H54 (cell line): Measurements from ENCODE around the gene SYNGR4.
A peak's percentile ranks its signal among the peaks of the same experiment; 100 is the strongest.

Experiments
- DNase-seq: peaks from one replicate; pipeline ENCODE4 v3.0.0; 2011; ENCODE audit warnings: low spot score, mixed read lengths; ENCODE audit not compliant: insufficient read length
- FAIRE-seq: peaks from 3 replicates; lab custom pipeline; 2011; peaks lifted over from hg19 to GRCh38; lab: Jason Lieb, UNC
- POLR2A ChIP-seq: IDR thresholded peaks from 2 replicates; pipeline ENCODE4 v1.6.1; 2011; ENCODE audit warnings: low read depth, mild to moderate bottlenecking, low read length

SYNGR4 gene

DNA sequence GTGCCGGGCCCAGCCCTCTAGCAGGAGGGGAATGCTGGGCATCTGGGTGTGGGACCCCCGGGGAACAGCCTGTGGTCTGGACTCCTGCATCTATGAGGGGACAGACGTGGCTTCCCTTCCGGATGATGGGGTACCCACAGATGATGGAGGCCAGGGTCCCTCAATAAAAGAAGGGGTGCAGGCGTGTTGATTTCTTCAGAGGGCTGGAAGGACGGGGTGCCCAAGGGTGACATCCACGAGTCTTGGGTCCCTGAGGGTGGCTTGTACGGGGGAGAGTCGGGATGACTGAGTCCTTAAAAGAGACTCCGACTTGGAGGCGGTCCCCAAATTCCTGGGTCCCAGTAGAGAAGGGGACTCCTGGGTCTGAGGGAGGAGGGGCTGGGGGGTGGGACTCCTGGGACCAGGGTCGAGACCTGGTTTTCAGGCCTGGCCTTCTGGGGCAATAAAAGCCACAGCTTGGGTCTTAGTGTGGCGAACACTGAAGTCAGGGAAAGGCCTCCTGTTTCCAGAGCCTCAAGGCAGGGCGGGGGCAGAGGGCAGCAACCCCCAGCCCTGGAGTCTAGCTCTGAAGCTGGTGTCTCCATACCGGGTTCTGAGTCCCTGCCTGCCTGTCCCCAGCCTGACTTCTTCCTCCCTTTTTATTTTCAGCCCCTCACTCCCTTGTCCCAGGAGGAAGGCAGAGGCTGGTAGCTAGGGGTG is 28.8 kb downstream of the SYNGR4 start:
- no peak for TF ChIP-seq POLR2A
- DNase-seq: no peak
- no peak for FAIRE-seq

DNA sequence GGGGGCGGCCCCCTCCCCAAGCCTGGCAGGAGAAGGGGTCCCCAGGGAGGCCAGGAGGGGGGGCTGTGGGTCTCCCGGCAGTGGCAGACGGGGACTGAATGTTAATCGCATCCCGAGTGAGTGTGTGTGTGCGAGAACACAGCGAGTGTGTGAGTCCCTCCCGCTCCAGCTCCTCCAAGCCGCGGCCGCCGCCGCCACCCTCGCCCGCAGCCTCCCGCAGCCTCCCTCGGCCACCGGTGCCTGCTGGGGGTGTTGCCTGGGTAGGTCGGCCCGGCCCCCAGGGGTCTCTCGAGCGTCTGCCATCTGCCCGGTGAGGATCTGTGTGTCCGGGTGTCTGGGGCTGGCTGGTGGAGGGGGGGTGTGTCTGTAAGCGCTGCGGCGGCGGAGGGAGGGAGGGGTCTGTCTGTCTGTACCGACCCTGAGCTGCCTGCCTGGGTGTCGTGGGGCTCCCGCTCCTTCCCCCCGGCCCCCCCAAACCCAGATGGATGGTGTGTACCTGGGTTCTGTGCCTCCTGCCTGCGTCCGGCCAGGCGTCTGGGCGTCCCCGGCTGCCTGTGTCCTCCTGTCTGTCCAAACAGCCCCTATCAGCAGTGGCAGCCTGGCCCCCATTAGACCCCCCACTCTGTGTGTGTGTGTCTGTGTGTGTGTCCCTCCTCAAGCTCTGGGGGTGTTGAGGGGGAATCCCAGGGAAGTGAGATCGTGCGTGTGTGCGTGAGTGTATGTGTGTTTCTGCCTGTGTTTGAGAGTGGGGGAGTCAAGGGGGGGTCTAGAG is 29.6 kb downstream of the SYNGR4 start, which contains the start of gene GRIN2D:
GRIN2D (plus strand) TSS at position 110 of the 772 bp plus-strand sequence. CDS start 4,725 bp downstream, outside the sequence.
- no peak for DNase-seq

DNA sequence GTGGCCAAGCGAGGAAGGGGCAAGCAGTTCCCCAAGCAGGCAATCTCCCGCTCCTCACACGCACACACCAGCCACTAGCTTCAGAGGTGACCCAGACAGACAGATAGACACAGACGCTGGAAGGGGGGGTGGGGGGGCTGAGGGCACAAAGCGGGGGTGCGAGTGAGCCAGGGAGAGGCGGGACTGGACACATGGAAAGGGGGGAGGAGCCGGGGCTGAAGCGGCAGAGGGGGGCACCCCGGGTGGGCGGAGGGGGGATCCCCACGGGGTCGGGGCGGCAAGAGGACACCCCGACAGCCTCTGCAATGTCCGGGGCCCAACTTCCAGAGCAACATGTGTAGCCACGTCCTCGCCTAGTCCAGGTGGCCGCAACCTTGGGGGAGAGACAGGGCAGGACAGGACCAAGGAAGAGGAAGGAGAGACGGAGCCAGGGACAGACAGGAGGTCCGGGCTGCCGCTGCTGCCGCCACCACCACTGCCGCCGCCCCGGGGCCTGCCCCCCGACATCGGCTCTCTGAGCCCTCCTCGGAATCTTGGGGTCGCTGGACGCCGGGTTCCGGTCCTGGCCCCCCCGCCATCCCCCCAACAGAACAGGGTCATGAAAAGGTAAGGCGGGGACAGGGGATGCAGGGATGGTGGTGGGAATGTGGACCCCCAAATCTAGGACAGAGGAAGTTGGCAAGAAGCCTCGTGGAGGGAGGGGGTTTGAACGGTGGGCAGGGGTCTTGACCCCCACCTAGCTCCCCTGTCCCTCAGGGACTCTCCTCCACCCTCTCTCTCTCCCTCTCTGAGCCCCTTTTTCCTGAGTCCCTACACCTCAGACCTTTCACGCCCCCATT is 30.4 kb downstream of the SYNGR4 start:
- DNase-seq: no peak
- no peak for TF ChIP-seq POLR2A
- no peak for FAIRE-seq

More for the DNA sequence above, 29.6 kb downstream of the SYNGR4 start, which contains the start of gene GRIN2D:
- TF ChIP-seq POLR2A: no peak
- no peak for FAIRE-seq

DNA sequence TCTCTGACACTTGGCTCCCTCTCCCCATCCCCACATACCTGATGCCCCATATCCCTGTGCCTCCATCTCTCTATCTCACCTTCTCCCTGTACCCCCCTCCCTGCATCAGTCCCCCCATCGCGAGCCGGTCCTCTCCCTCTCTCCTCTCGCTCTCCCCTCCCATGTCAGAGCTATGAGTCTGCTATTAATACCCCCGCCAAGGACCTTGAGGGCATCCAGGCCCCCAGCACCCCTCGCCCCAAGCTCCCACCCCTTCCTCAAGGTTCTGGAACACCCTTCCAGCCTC is 30.9 kb downstream of the SYNGR4 start:
- no peak for TF ChIP-seq POLR2A
- FAIRE-seq (no peak), DNase-seq (no peak)

DNA sequence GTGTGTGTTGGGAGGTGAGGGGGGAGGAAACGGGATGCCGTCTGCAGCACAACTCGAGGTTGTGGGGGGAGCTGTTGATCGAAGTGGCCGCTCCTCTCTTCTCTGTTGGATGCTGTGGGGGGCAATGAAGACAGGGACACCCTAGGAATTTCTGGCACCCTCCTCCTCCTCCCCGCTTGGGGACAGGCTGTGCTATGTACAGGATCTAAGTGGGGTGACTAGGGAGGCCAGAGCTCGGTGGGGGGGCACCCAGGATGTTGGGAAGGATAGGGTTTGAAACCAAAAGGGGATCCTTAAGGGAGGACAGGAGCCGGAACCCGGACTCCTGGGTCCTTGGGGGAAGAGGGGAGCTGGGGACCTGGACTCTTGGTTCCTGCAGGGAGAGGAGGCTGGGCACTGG is 31.3 kb downstream of the SYNGR4 start:
- no peak for TF ChIP-seq POLR2A
- DNase-seq (no peak), FAIRE-seq (no peak)

DNA sequence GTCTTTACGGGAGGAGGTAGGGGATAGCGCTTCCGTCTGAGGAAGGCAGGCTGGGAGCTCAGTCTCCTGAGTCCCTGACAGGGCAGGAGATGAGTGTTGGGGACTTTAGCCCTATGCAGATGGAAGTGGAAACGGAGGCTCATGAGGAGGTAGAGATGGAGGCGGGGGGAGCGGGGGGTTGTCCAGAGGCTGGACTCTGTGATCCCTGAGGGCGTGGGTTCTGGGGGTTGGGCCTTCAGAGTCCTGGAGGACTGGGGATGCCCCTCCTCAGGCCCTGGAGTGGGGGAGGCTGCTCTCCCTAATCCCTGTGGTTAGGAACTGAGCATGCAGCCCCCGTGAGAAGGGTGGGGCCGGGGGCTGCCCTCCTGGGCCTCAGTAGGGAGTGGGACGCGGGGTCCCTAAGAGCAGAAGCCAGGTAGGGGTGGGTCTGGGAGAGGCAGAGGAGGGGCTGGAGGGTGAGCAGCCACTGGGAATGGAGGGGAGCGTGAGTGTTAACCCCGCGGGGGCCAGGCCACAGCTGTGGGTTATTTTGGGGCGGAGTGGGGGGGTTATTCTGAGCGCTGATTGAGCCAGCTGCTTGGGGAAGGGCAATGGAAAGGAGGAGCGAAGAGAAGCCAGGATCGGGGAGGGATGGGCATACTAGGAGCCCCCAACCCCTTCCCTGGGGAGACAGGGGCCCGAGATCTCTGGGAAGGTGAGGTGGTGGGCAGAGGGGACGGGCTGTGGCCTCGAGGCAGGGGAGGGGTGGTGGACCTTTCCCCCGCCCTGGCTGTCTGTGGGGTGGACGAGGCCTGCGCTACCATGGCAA is 32.1 kb downstream of the SYNGR4 start:
- FAIRE-seq (no peak), DNase-seq (no peak)
- no peak for TF ChIP-seq POLR2A

DNA sequence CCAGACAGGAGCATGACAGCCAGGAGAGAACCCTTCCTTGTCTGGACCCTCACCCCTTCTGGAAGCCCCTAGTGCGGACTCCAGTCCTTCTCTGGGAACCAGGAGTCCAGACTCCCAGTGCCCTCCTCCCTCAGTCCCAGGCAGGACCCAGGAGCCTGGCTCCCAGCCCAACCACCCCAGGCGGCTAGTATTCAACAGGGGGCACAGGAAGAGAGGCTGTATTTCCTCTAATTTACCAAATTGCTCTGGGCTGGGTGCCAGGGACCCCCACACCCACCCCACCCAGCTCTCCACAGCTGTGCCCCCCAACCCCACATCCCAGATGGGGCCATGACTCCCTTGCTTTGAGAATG is 32.6 kb downstream of the SYNGR4 start:
- FAIRE-seq: no peak
- no peak for DNase-seq
- TF ChIP-seq POLR2A: no peak

DNA sequence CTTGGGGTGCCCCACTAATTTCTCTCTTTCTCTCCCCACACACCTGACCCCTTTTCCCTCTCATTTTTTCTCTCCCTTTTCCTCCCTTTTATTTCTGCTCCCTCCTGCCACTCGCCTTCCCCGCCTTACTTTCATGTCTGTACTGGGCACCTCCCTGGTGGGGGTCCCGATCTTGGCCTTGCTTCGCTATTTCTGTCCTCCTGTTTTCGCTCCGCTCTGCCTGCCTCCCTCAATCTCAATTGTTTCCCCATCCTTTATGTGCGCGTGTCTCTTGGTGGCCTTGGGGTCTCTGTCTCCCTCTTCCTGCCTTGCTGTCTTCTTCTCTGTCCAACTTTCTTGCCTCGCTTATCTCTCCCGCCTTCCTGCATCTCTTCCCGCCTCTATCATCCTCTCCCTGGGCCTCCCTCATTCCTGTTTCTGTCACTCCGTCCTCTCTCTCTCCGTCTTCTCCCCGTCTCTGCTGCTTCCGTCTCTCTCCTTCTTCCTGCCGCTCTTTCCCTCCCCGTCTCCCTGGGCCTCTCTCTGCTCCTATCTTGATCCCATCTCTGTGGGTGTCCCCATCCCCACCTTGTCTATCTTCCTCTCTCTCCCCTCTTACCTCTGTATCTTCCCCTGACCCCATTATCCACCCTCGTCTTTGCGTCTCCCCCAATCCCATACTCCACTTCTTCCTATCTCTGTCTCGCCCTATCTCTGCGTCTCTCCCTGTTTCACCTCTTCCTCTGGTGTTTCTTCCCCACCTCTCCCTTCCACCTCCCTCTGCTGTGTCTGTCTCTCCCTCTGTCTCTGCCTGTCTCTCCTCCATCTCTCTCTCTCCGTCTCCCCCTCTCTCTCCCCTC is 33.3 kb downstream of the SYNGR4 start:
- no peak for FAIRE-seq
- DNase-seq: no peak
- TF ChIP-seq POLR2A: no peak

DNA sequence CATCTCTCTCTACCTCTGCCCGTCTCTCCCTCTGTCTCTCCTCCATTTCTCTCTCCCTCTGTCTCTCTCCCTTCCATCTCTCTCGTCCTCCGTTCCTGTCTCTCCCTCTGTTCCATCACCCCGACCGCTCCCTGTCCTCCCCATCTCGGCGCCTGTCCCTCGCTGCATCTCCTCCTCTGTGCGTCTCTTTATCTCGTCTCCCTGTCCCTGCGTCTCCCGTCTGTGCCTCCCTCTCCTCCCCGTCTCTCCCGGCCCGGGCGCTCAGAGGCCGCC is 33.9 kb downstream of the SYNGR4 start:
- DNase-seq: no peak
- no peak for TF ChIP-seq POLR2A
- no peak for FAIRE-seq

DNA sequence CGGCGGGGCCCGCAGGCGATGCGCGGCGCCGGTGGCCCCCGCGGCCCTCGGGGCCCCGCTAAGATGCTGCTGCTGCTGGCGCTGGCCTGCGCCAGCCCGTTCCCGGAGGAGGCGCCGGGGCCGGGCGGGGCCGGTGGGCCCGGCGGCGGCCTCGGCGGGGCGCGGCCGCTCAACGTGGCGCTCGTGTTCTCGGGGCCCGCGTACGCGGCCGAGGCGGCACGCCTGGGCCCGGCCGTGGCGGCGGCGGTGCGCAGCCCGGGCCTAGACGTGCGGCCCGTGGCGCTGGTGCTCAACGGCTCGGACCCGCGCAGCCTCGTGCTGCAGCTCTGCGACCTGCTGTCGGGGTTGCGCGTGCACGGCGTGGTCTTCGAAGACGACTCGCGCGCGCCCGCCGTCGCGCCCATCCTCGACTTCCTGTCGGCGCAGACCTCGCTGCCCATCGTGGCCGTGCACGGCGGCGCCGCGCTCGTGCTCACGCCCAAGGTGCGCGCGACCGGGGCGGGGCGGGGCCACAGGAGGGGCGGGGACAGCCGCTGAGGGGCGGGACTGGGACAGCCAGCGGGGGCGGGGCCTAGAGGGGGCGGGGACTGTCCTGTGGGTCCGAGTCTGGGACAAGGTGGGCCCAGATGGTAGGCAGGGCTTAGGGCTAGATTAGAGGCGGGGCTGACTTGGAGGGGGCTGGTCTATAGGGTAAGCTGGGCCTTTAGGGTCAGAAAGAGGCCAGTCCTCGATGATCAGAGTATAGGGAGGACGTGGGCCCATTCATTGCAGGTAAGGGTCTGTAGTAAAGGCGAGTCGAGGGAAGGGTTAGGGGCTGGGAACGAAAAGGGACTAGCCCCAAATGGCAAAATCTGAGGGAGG is 34.4 kb downstream of the SYNGR4 start:
- DNase-seq (no peak), FAIRE-seq (no peak)
- TF ChIP-seq POLR2A: no peak

DNA sequence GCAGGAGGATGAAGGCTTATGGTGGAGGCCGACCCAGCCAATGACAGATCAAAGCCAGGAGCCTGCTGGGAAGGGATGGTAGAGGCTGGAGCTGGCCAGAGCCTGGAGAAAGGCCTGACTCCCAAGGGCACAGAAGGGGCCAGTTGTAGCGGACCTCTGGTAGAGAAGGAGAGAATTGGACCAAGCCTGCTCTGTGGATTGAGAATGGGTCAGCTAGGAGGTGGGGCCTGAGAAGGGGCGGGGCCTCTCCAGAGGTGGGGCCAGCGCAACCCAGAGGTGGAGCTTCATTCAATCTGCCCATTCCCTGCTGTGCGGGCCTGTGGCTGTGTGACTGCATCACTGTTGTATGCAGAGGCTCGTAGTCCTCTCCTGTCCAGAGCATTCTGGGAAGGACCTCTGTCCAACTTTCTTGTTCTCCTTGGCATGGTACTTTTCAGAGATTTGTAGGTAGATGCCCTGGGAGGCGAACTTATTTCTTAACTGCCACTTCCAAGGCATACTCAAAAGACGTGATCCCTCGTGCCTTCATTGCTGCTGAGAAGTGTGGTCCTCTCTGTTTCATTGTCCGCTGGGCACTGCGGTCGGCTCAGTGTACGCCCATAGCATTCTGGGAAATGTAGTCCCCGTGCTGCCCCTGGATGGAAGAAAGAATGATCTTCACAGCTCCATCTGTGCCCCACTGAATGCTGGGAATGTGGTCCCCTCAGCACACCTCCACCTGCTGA is 36.0 kb downstream of the SYNGR4 start:
- peak; percentile 93 for FAIRE-seq
- no peak for TF ChIP-seq POLR2A
- DNase-seq: peak; percentile 90
